DND-41 (cell line): Measurements from ENCODE around the gene PRLH.

Experiments
- EZH2 ChIP-seq: IDR thresholded peaks from 3 replicates; pipeline ENCODE4 v1.6.1; 2012; ENCODE audit warnings: borderline replicate concordance, low read depth, mild to moderate bottlenecking, moderate library complexity, low read length, inconsistent platforms; ENCODE audit not compliant: severe bottlenecking
- TF ChIP-seq, protein P1 (sequence below): IDR thresholded peaks from 2 replicates; pipeline ENCODE4 v1.5.1; 2012; ENCODE audit warnings: borderline replicate concordance, low read length, moderate library complexity, mild to moderate bottlenecking; ENCODE audit not compliant: poor library complexity, severe bottlenecking; ENCODE audit errors: extremely low read depth

DNA sequence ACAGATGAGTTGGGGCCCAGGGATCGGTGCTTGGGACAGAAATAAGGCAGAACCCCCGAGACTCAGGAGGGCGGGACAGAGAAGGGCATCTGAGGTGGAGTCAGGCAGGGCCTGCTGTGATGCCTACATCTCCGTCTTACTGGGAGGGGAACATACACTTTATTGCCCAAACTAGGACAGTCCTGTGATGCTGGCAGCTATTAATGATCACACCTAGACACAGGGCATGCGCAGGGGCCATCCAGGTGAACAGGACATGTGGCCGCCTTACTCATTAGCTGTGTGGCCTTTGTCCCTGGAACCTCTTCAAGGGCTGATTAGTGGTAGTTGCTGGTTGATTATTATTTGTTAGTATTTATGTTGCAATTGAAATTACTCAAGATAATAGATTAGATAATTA is 46.1 kb upstream of the PRLH start:
- TF ChIP-seq, protein P1, sequence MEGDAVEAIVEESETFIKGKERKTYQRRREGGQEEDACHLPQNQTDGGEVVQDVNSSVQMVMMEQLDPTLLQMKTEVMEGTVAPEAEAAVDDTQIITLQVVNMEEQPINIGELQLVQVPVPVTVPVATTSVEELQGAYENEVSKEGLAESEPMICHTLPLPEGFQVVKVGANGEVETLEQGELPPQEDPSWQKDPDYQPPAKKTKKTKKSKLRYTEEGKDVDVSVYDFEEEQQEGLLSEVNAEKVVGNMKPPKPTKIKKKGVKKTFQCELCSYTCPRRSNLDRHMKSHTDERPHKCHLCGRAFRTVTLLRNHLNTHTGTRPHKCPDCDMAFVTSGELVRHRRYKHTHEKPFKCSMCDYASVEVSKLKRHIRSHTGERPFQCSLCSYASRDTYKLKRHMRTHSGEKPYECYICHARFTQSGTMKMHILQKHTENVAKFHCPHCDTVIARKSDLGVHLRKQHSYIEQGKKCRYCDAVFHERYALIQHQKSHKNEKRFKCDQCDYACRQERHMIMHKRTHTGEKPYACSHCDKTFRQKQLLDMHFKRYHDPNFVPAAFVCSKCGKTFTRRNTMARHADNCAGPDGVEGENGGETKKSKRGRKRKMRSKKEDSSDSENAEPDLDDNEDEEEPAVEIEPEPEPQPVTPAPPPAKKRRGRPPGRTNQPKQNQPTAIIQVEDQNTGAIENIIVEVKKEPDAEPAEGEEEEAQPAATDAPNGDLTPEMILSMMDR: no peak
- TF ChIP-seq EZH2: no peak
